ENCODE results near the gene RIC1. TPM values are rescaled to one million over a fixed set of nuclear protein-coding genes. Genes with fewer than 3 reads are reported as not detected.

RIC1 gene
- total and polyA plus RNA-seq, 2 of the 13 experiments (the other 11 are each of a cell fraction or from before 2014, with no cell fraction given) = 18.2 to 19.0 TPM

GRCh38 chr9:5621327-5621726, 7.6 kb upstream of the RIC1 start:
- DNase-seq (ENCODE audit: low spot score) (no peak), ATAC-seq (no peak), FAIRE-seq (no peak)
- Histone ChIP-seq H2AFZ (ENCODE audit: low read length) (no peak overlapping the region), H3K4me1 (ENCODE audit: insufficient read depth, low read length) (no peaks in the 10 kb centered on the region), H3K27ac (ENCODE audit: extremely low read length, insufficient read depth, low read length) (no peak overlapping the region), H3K9me3 (ENCODE audit: low read length) (no peaks in the 10 kb centered on the region), H3K79me2 (ENCODE audit: insufficient read depth, low read length) (no peaks in the 10 kb centered on the region), H3K4me3 (replicated peaks in 1 of 3; ENCODE audit: insufficient read depth in 1 of 3, low read depth in 2 of 3, low read length in 3 of 3) (no peak overlapping the region), H3K27me3 (ENCODE audit: control insufficient read depth in 1 of 2, insufficient read depth in 2 of 2, low read length in 2 of 2) (no peaks in the 10 kb centered on the region), H3K9ac (ENCODE audit: insufficient read depth, low read depth, low read length) (no peak overlapping the region), H3K4me2 (ENCODE audit: low read depth, low read length) (no peak overlapping the region), H3K36me3 (replicated peaks in 1 of 2; ENCODE audit: control insufficient read depth in 1 of 2, insufficient read depth in 2 of 2, low read length in 2 of 2) (no peaks in the 10 kb centered on the region), H4K20me1 (ENCODE audit: insufficient read depth, low read length) (no peaks in the 10 kb centered on the region)
- CTCF ChIA-PET (ENCODE audit: low intra/inter-chr PET ratio, low total read pairs) = no interaction called here
- intact Hi-C loops (cut with micrococcal nuclease; ENCODE audit: unreplicated experiment) = no loop called here
- BruUV-seq (replicated peaks) = no TSS peak
- WGBS (ENCODE audit: low lambda C conversion rate) = 98% methylated on average over 4 of the region's 4 CpGs
- in situ Hi-C loops (cut with HindIII; ENCODE audit: extremely low pct_ligation_motif_present, low pct_unique_long_range_greater_than_20kb) = no loop called here
- POLR2A ChIA-PET = no interaction called here
- TF ChIP-seq ZNF557 (CRISPR knock-in tag; IDR thresholded peaks at IDR 0.05) (no peak), ZNF512B (CRISPR knock-in tag; IDR thresholded peaks at IDR 0.05; ENCODE audit: borderline replicate concordance) (no peak), TGIF2 (CRISPR knock-in tag; IDR thresholded peaks at IDR 0.05) (no peak), ZNF468 (CRISPR knock-in tag; IDR thresholded peaks at IDR 0.05) (no peak), ZNF549 (CRISPR knock-in tag; IDR thresholded peaks at IDR 0.05) (no peak), GMEB1 (CRISPR knock-in tag; IDR thresholded peaks at IDR 0.05; ENCODE audit: borderline replicate concordance) (no peak), NFE2L2 (IDR thresholded peaks at IDR 0.05; ENCODE audit: low read length) (no peak), ZNF142 (CRISPR knock-in tag; IDR thresholded peaks at IDR 0.05) (no peak), GPN1 (CRISPR knock-in tag; IDR thresholded peaks at IDR 0.05; ENCODE audit: borderline replicate concordance) (no peak), IKZF4 (CRISPR knock-in tag; IDR thresholded peaks at IDR 0.05; ENCODE audit: borderline replicate concordance, low read depth, not compliant biosample characterization) (no peak)
